Ishikawa (cell line): ENCODE data around the gene SKOR1.

Experiments used
- CEBPB ChIP-seq: IDR thresholded peaks from 2 replicates; pipeline ENCODE4 v1.6.1; 2012
- CREB1 ChIP-seq: IDR thresholded peaks from 2 replicates; pipeline ENCODE4 v1.6.1; 2012; ENCODE audit warnings: low read depth
- EP300 ChIP-seq: IDR thresholded peaks from 2 replicates; pipeline ENCODE4 v1.6.1; 2012; ENCODE audit warnings: borderline replicate concordance
- MAX ChIP-seq: IDR thresholded peaks from 2 replicates; pipeline ENCODE4 v1.6.1; 2012
- NFIC ChIP-seq: IDR thresholded peaks from 2 replicates; pipeline ENCODE4 v1.6.1; 2012
- RAD21 ChIP-seq: IDR thresholded peaks from 2 replicates; pipeline ENCODE4 v1.6.1; 2012; ENCODE audit warnings: low read depth
- REST ChIP-seq: IDR thresholded peaks from 2 replicates; pipeline ENCODE4 v1.6.1; 2012; ENCODE audit warnings: low read depth, mild to moderate bottlenecking
- TAF1 ChIP-seq: IDR thresholded peaks from 2 replicates; pipeline ENCODE4 v1.6.1; 2012; ENCODE audit warnings: low read depth, mild to moderate bottlenecking
- TCF12 ChIP-seq: IDR thresholded peaks from 2 replicates; pipeline ENCODE4 v1.6.1; 2012; ENCODE audit warnings: low read depth
- TEAD4 ChIP-seq: IDR thresholded peaks from 2 replicates; pipeline ENCODE4 v1.6.1; 2012
- USF1 ChIP-seq: IDR thresholded peaks from 2 replicates; pipeline ENCODE4 v1.6.1; 2012
- YY1 ChIP-seq: IDR thresholded peaks from 2 replicates; pipeline ENCODE4 v1.6.1; 2012; ENCODE audit warnings: low read depth

- TF ChIP-seq TEAD4 (no peak), TAF1 (no peak), CEBPB (no peak), REST (no peak), TCF12 (no peak), MAX (no peak), RAD21 (no peak), NFIC (no peak), EP300 (no peak), USF1 (no peak), YY1 (no peak), CREB1 (no peak)
Measured at GRCh38 chr15:67801926-67802914, 23.1 kb upstream of the SKOR1 start.
